NCI-H2171 (cell line): Measurements from ENCODE around the gene KIF26A.

ENCODE experiments used
- DNase-seq: peaks from one replicate; lab custom pipeline; 2025; lab: John Stamatoyannopoulos, UW

KIF26A gene

GRCh38 chr14:104222396-104223036 lies 84.1 kb downstream of the KIF26A start:
- no peak for DNase-seq

GRCh38 chr14:104223101-104224041 lies 85.0 kb downstream of the KIF26A start:
- peak; percentile 30 for DNase-seq

- DNase-seq, result no peak
These were observed 85.7 kb downstream of the KIF26A start for GRCh38 chr14:104224131-104224505.

- DNase-seq, result no peak
These were observed 86.3 kb downstream of the KIF26A start for GRCh38 chr14:104224506-104225277.

GRCh38 chr14:104225278-104226190 lies 87.1 kb downstream of the KIF26A start:
- DNase-seq, result peak; percentile 73

- no peak for DNase-seq
These were observed 88.3 kb downstream of the KIF26A start for GRCh38 chr14:104226421-104227383.

GRCh38 chr14:104227806-104228205 lies 89.4 kb downstream of the KIF26A start:
- DNase-seq, result no peak

GRCh38 chr14:104228221-104228620 lies 89.8 kb downstream of the KIF26A start:
- DNase-seq, result no peak

GRCh38 chr14:104228716-104229533 lies 90.5 kb downstream of the KIF26A start:
- DNase-seq, result no peak

GRCh38 chr14:104229534-104230055 lies 91.2 kb downstream of the KIF26A start:
- DNase-seq, result no peak

GRCh38 chr14:104230119-104230815 lies 91.9 kb downstream of the KIF26A start:
- DNase-seq, result no peak
